CD1c-positive myeloid dendritic cell (primary cell): ENCODE measurements around the gene PARD3.
"Not testable (repeated sequence)": the region's sequence is repeated elsewhere in the genome, so short reads cannot be mapped to it uniquely, and the experiment has no call there.

Source experiments
- DNase-seq: peaks from one replicate; pipeline ENCODE4 v3.0.0-alpha.2; 2016; ENCODE audit errors: extremely low spot score

PARD3 gene

DNA sequence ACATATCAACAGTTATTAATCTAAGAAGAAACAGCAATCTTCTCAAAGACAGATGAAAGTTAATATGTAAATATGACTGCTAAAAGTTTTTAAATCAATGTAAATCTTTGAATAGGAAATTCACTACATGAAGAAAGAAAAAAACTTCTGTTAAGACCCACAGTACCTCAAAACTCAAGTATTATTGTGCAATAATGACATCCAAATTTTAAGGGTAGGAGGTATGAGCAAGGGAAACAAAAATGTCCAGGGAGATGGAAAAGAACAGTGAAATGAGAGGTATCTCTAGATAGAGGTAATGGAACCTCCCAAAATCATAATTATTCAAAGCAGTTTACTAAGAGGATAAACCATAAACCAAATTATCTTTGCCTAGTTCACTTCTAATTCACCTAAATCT, 436.8 kb downstream of the PARD3 start:
- DNase-seq: no peak

- DNase-seq: no peak
Measured at GRCh38 chr10:34377833-34378232, 437.3 kb downstream of the PARD3 start.

- no peak for DNase-seq
Measured at GRCh38 chr10:34374356-34375045, 440.6 kb downstream of the PARD3 start.

- DNase-seq: no peak
Measured at GRCh38 chr10:34373211-34373610, 441.9 kb downstream of the PARD3 start.

DNA sequence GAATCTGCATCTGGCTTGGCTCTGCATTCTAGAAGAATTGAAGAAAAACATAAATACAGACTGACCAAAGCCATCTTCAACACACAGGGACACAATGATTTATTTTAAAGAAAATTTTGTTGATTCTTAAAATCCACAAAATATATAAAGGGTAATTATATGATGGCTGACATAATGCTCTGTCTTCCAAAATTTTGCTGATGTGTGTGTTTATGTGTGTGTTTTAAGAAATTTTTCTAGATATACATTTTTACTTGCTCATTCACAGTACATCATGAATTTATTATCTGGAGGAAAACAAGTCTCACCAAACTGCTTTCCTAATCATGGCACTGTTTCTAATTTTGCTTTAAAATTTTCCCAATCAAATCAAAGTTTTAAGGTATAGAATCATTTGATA, 442.6 kb downstream of the PARD3 start:
- no peak for DNase-seq

DNA sequence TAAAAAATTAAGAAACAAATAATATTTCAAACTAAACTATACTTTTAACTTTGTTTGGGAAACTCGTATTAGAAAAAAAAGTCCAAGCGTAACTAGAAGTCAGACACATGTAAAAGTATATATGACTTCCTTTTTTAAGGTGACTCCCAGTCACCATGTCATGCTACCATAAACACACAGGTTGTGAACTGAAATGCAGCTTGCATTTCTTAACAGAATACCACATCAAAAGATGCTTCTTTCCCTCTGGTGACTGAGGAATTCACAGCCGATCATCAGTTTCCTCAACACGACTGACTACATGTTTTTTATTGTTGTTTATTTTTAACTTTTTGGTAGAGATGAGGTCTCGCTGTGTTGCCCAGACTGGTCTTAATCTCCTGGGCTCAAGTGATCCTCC, 445.0 kb downstream of the PARD3 start:
- DNase-seq: no peak

DNA sequence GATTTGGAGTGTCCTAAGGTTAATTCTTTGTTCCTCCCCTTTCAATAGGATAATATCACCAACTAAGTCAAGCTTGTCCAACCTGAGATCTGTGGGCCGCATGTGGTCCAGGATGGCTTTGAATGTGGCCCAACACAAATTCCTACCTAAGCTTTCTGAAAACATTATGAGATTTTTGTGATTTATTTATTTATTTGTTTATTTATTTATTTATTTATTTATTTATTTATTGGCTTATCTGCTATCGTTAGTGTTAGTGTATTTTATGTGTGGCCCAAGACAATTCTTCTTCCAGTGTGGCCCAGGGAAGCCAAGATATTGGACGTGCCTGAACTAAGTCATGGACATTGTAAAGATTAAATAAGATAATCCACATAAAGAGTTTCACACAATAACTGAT, 446.0 kb downstream of the PARD3 start:
- no peak for DNase-seq

- DNase-seq: no peak
Measured at GRCh38 chr10:34364253-34365037, 450.7 kb downstream of the PARD3 start.

DNA sequence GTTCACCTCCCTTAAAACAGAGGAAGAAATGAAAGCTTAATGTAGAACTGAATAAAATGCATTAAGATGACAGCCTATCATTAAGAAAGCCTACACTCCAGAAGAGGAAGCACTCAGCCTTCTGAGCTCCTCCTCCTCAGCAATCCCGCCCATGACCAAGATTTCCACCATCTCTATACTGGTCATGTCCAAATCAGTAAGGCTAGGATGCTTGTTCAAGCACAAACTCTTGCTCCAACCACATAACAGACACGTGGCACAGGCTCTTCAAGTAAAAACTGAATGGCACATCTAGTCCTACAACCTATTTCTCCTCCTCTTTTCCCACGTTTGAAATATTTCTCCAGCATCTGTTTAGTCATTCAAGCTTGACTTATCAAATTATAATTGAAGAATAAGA, 454.1 kb downstream of the PARD3 start:
- DNase-seq: no peak

DNA sequence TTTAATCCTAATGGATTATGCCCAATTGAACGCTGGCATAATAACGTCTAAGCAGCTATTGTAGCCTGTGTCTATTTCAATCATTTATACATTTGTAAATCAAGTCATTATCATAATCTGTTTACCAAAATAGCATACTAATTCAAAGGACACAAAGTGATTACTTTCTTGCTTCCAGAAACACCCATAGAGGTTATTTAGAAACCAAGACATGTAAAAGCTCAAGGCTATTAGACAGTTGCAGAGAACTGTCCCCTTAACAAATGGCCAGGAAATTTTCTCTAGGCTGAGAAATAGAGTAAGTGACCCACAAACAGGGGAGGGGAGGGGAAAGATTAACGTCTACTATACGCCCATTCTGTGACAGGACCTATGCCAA, 455.7 kb downstream of the PARD3 start:
- DNase-seq: no peak

DNA sequence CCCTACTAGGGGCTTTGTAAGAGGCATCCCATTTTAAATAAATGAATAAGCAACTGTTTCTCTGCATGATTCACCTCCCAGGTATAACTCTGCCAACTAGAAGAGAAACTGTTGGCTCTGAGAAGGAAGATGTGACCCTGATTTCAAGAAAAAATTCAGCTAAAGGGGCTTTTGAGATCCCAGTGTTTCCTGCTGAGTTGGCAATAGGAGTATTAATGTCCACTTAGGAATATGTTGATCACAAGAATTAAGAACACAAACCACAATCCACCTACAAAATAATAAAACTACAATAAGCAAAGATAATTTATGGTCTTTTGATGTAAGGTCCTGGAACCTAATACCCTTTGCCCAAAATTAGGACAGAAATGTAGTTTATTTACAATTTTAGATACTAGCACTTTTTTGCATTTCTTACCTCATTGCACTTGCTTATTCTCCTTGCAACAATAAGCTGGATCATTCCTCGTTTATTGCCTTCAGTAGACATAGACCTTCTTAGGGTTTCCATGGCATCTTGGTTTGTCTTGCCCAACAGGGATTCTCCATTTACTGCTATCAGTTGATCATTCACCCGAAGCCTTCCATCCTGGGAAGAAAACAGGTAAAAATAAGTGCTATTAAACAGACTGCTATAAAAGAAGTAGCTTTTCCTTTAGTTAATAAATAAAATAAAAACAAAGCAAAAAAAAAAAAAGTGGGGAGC, 456.2 kb downstream of the PARD3 start:
- DNase-seq: no peak

GRCh38 chr10:34356463-34356862, 458.6 kb downstream of the PARD3 start:
- no peak for DNase-seq

- DNase-seq: not testable (repeated sequence)
Measured at GRCh38 chr10:34353530-34353929, 461.6 kb downstream of the PARD3 start.

DNA sequence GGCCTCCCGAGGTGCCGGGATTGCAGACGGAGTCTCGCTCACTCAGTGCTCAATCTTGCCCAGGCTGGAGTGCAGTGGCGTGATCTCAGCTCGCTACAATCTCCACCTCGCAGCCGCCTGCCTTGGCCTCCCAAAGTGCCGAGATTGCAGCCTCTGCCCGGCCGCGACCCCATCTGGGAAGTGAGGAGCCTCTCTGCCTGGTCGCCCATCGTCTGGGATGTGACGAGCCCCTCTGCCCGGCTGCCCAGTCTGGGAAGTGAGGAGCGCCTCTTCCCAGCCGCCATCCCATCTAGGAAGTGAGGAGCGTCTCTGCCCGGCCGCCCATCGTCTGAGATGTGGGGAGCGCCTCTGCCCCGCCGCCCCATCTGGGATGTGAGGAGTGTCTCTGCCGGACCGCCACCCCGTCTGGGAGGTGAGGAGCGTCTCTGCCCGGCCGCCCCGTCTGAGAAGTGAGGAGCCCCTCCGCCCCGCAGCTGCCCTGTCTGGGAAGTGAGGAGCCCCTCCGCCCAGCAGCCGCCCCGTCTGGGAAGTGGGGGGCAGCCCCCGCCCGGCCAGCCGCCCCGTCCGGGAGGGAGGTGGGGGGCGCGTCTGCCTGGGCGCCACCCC, 462.4 kb downstream of the PARD3 start:
- not testable (repeated sequence) for DNase-seq

DNA sequence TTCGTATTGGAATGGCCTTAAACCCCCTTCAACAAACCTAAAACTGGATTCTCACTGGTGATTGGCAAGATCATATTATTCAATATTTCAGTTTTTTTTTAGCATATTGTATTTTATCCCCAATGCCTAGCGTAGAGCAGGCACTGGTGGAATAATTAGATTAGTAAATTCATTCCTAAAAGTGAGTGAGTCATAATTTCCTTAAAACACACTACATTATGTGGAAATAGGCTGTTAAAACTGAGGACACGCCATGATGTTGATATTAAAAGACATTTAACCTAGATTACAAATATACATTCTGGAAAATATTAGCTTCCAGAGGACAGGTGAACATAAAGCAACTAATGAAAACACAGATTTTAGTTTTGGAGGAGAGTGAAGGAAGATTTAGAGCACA, 463.9 kb downstream of the PARD3 start:
- no peak for DNase-seq

DNA sequence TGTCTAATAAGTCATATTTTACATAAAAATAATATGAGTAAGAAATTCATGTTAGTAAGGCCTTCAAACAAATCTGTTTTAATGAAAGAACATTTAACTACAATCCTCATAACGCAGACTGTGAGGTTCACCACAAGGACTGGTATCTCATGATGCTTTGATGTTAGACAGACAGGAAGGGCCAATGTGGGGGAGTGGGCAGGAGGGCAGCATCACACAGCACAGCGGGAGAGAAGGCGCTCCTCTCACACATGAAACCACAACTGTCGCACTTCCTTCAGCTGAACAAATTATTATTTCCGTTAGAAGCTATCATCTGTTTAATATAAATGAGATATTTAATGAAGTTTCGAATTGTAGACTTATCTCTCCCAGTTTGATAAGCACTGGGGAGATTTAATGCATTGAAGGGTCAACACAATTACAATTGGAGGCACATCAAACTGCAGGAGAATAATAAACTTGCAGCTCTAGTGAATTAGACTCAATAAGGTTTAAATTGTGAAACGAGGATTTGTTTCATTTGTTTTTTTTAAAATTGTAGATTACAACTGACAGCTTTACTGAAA, 466.1 kb downstream of the PARD3 start:
- DNase-seq: no peak

DNA sequence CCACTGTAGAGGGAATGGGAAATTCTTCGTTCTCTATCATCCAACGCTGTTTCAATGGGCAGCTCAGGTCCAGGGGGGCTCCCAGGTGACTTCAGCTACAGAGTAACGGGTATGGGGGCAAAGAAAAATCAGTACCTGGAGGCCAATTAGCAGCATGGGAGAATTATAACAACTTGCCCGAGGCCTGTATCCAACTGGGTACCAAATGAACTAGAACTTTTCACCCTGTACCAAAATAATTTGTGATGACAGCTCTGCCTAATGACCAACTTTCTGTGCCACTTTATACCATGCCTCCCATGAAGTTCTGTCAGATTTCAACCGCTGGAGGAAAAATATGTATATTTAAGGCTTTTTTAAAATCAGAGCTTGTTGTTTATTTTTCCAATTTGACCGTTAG, 467.1 kb downstream of the PARD3 start:
- no peak for DNase-seq

- no peak for DNase-seq
Measured at GRCh38 chr10:34347131-34347530, 468.0 kb downstream of the PARD3 start.

GRCh38 chr10:34346516-34347100, 468.5 kb downstream of the PARD3 start:
- DNase-seq: no peak

GRCh38 chr10:34345383-34345782, 469.7 kb downstream of the PARD3 start:
- DNase-seq: no peak

GRCh38 chr10:34343764-34344163, 471.3 kb downstream of the PARD3 start:
- no peak for DNase-seq

GRCh38 chr10:34341473-34341872, 473.6 kb downstream of the PARD3 start:
- no peak for DNase-seq
